Activated T-cell treated with anti-CD3 and anti-CD28 coated beads, Interleukin-2, amount 50 U/mL, for 24 hours (primary cell): ENCODE results near the gene PROM2.

Source experiments
- DNase-seq: peaks from one replicate; pipeline ENCODE4 v3.0.0-alpha.2; 2020
- H3K27ac Mint-ChIP-seq: 2 replicates; pipeline ENCODE4 v1.8.0; 2020; ENCODE audit warnings: mild to moderate bottlenecking, mixed read lengths
- H3K27me3 Mint-ChIP-seq: 2 replicates; pipeline ENCODE4 v1.8.0; 2020; ENCODE audit warnings: mixed read lengths
- H3K36me3 Mint-ChIP-seq: 2 replicates; pipeline ENCODE4 v1.8.0; 2020; ENCODE audit warnings: low read depth, mixed read lengths
- H3K4me1 Mint-ChIP-seq: 2 replicates; pipeline ENCODE4 v1.8.0; 2020; ENCODE audit warnings: low read depth, mixed read lengths
- H3K4me3 Mint-ChIP-seq: 2 replicates; pipeline ENCODE4 v1.8.0; 2020; ENCODE audit warnings: mild to moderate bottlenecking, moderate library complexity, mixed read lengths
- H3K9me3 Mint-ChIP-seq: 2 replicates; pipeline ENCODE4 v1.8.0; 2020; ENCODE audit warnings: mixed read lengths

Gene PROM2

GRCh38 chr2:95314964-95315611 lies 40.8 kb downstream of the PROM2 start:
- no peak for DNase-seq
- Mint-ChIP-seq H3K27ac (no peak overlapping the region), H3K9me3 (no peaks in the 10 kb centered on the region), H3K4me1 (no peaks in the 10 kb centered on the region), H3K4me3 (no peak overlapping the region), H3K27me3 (peaks cover 6% of the 10 kb centered on the region), H3K36me3 (no peaks in the 10 kb centered on the region)

DNA sequence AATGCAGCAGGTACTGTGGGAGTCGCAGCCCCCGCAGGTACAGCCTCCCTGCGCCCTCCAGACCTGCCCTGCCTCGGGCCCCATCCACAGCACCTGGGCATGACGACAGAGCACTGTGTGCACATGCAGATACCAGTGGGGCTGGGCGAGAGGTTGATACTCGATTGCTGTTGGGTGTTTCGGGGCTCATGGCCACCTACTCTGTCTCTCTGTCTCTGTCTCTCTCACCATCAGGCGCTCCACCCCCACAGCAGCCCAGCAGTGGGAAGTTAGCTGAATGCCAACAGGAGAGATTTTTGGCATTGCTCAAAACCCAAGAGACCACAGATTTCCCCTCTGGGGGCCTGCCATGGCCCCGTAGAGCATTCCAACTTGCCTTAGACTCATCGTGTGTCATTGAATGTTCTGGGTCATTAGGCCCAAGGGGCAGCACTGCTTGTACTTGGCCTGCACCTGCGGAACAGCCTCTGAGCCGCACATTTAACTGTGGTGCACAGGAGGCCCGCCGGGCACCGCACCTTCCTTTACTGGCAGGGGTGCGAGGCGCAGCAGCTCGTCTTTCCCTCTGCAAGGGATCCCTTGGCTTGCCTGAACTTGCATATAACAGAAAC lies 41.7 kb downstream of the PROM2 start:
- Mint-ChIP-seq H3K36me3 (no peaks in the 10 kb centered on the region), H3K4me3 (no peak overlapping the region), H3K27me3 (peaks cover 6% of the 10 kb centered on the region), H3K9me3 (no peaks in the 10 kb centered on the region), H3K4me1 (no peaks in the 10 kb centered on the region), H3K27ac (no peak overlapping the region)
- DNase-seq = no peak

DNA sequence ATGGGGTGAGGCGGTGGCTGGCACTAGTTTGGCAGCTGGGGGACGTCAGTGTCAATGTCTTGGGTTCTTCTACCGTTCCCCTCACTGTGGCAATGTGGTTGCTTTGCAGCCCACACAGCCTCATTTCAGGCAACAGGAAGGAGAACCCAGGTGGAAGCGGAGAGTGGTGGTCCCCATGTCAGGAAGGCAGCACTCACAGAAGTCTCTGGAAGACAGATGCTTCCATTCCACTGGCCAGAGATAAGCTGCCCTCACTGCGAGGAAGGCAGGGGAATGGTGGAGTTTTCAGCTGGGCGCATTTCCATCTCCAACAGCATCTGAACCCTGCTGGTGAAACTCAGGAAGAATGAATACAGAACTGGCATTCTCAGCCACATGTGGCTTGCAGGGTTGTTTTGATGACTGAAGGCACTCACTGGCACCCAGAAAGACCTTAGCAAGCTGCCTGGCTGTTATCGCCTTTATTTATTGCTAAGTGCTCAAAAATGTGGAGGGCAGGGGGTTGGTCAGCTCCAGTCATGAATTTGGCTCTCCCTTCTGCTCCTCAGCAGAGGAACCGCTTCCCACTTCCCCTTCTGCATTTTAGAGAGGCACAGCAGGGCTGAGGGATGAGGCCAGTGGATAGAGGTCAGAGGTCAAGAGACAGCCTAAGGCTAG lies 42.3 kb downstream of the PROM2 start:
- no peak for DNase-seq
- no peak overlapping the region for H3K4me3 Mint-ChIP-seq
- peaks cover 6% of the 10 kb centered on the region for H3K27me3 Mint-ChIP-seq
- no peak overlapping the region for H3K27ac Mint-ChIP-seq
- H3K4me1 Mint-ChIP-seq = no peaks in the 10 kb centered on the region
- H3K9me3 Mint-ChIP-seq = no peaks in the 10 kb centered on the region
- no peaks in the 10 kb centered on the region for H3K36me3 Mint-ChIP-seq

DNA sequence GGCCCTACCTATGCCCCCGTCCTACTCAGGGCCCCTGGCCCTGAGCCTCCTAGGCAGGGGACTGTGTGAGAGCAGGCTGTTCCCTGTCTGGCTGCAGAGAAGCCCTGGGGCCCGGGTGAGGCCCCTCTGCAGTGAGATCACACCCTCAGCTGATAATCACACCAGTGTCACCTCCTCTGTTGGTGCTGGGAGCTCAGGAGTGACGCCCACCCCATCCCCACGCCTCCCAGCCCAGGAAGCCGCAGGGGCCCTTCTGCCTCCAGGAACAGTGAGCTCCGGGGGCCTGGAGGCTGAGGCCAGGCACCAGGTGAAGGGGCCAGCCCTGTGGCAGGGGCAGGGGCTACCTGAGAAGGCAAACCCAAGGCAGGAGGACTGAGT lies 42.9 kb downstream of the PROM2 start:
- DNase-seq = no peak
- no peaks in the 10 kb centered on the region for H3K36me3 Mint-ChIP-seq

GRCh38 chr2:95317665-95318425 lies 43.6 kb downstream of the PROM2 start:
- DNase-seq = no peak
- H3K4me3 Mint-ChIP-seq = no peak overlapping the region
- no peaks in the 10 kb centered on the region for H3K36me3 Mint-ChIP-seq
- no peaks in the 10 kb centered on the region for H3K4me1 Mint-ChIP-seq
- peaks cover 6% of the 10 kb centered on the region for H3K27me3 Mint-ChIP-seq
- no peaks in the 10 kb centered on the region for H3K9me3 Mint-ChIP-seq
- H3K27ac Mint-ChIP-seq = no peak overlapping the region

More for the DNA sequence above, 42.9 kb downstream of the PROM2 start:
- H3K4me3 Mint-ChIP-seq = no peak overlapping the region
- no peaks in the 10 kb centered on the region for H3K9me3 Mint-ChIP-seq
- H3K4me1 Mint-ChIP-seq = no peaks in the 10 kb centered on the region
- H3K27ac Mint-ChIP-seq = no peak overlapping the region
- peaks cover 6% of the 10 kb centered on the region for H3K27me3 Mint-ChIP-seq

GRCh38 chr2:95318431-95319220 lies 44.4 kb downstream of the PROM2 start:
- H3K27me3 Mint-ChIP-seq = peaks cover 6% of the 10 kb centered on the region
- H3K9me3 Mint-ChIP-seq = no peaks in the 10 kb centered on the region
- H3K4me3 Mint-ChIP-seq = no peak overlapping the region
- no peaks in the 10 kb centered on the region for H3K4me1 Mint-ChIP-seq
- H3K36me3 Mint-ChIP-seq = no peaks in the 10 kb centered on the region
- DNase-seq = no peak
- H3K27ac Mint-ChIP-seq = no peak overlapping the region

DNA sequence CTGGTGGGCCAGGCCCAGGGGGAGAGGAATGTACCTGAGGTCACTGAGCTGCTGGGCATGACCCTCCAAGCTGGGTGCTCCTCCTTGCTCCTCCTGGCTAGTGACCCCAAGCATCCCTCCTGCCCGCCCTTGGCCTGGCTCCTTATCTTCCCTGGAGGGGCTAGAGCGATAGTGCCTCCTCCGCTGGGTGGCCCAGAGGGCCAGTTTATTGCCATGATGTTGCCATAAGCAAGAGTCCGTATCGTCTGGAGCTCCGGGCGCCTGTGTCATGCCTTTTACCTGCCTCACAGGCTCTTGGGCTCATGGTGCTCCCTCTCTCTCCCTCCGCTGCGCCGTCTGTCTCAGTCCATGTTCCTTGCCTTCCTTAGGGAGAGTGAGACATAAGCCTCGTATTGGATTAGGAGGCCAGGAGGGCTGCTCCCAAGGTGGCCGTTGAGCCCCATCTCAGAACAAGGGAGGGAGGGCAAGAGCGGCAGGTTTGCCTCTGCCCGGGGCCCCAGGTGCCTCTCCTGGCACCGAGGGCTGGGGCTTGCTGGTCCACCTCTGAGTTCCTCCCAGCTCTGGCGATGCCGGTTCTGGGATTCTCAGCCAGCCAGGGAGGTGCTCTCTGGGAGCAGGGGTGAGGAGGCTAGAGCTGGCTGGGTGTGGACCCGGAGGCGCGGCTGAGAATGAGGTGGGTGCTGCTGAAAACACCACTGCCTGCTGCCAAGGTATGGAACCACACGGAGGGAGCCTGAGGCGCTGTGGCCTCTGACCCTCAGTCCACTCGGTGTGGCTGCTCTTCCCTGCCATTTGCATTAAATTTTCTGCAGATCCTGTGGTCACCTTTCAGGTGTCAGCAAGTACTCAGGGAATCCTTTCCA lies 45.5 kb downstream of the PROM2 start:
- Mint-ChIP-seq H3K4me3 (no peak overlapping the region), H3K27ac (no peak overlapping the region), H3K9me3 (no peaks in the 10 kb centered on the region), H3K4me1 (no peaks in the 10 kb centered on the region), H3K36me3 (no peaks in the 10 kb centered on the region), H3K27me3 (peaks cover 6% of the 10 kb centered on the region)
- no peak for DNase-seq

- Mint-ChIP-seq H3K4me3 (no peak overlapping the region), H3K4me1 (no peaks in the 10 kb centered on the region), H3K36me3 (no peaks in the 10 kb centered on the region), H3K27ac (no peak overlapping the region), H3K27me3 (peaks cover 2% of the 10 kb centered on the region), H3K9me3 (no peaks in the 10 kb centered on the region)
- no peak for DNase-seq
These were observed 46.1 kb downstream of the PROM2 start for GRCh38 chr2:95320344-95320712.

- H3K9me3 Mint-ChIP-seq = no peaks in the 10 kb centered on the region
These were observed 46.9 kb downstream of the PROM2 start for GRCh38 chr2:95320986-95321767.

GRCh38 chr2:95323347-95324155 lies 49.3 kb downstream of the PROM2 start:
- Mint-ChIP-seq H3K4me3 (no peak overlapping the region), H3K27me3 (no peaks in the 10 kb centered on the region), H3K9me3 (no peaks in the 10 kb centered on the region), H3K4me1 (no peaks in the 10 kb centered on the region), H3K36me3 (no peaks in the 10 kb centered on the region), H3K27ac (no peak overlapping the region)
- DNase-seq = no peak

More at GRCh38 chr2:95320986-95321767, 46.9 kb downstream of the PROM2 start:
- no peak for DNase-seq
- Mint-ChIP-seq H3K27ac (no peak overlapping the region), H3K36me3 (no peaks in the 10 kb centered on the region), H3K4me3 (no peak overlapping the region), H3K27me3 (no peaks in the 10 kb centered on the region), H3K4me1 (no peaks in the 10 kb centered on the region)

DNA sequence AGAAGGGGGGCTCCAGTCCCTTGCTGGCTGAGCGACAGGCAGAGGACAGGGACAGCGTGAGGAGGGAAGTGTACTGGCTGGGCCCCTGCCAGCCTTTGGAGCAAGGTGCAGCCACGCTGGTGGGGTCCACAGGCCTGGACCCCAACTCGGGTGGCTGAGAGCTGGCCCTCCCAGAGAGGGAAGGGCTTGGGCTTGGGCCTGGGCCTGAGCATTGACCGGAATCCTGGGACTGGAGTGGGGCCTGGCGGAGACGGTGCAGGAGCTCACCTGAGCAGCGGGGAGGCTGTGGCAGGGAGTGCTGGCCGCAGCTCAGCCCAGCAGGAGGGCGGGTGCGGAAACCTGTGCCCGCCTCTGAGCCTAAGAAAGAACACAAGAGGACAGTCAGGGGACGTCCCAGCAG lies 50.8 kb downstream of the PROM2 start:
- DNase-seq = no peak
- H3K4me3 Mint-ChIP-seq = no peak overlapping the region
- no peaks in the 10 kb centered on the region for H3K4me1 Mint-ChIP-seq
- H3K27ac Mint-ChIP-seq = no peak overlapping the region
- H3K36me3 Mint-ChIP-seq = no peaks in the 10 kb centered on the region
- no peaks in the 10 kb centered on the region for H3K9me3 Mint-ChIP-seq
- no peaks in the 10 kb centered on the region for H3K27me3 Mint-ChIP-seq

- Mint-ChIP-seq H3K27ac (no peak overlapping the region), H3K9me3 (no peaks in the 10 kb centered on the region), H3K36me3 (no peaks in the 10 kb centered on the region), H3K27me3 (no peaks in the 10 kb centered on the region), H3K4me3 (no peak overlapping the region), H3K4me1 (no peaks in the 10 kb centered on the region)
- no peak for DNase-seq
These were observed 51.6 kb downstream of the PROM2 start for GRCh38 chr2:95325590-95326432.
